ENCODE measurements around the gene AMHR2.
A peak's percentile ranks its signal among the peaks of the same experiment; 100 is the strongest.
"Not testable (repeated sequence)": the region's sequence is repeated elsewhere in the genome, so short reads cannot be mapped to it uniquely, and the experiment has no call there.

DNA sequence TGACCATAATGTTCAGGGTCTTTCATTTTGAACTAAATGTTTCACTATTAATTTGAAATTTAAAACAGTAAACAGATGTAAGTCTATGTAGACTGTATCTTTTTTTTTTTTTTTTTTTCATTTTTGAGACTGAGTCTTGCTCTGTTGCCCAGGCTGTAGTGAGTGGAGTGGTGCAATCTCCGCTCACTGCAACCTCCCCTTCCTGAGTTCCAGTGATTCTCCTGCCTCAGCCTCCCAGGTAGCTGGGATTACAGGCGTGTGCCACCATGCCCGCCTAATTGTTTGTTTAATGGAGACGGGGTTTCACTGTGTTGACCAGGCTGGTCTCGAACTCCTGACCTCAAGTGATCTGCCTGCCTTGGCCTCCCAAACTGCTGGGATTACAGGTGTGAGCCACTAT lies 37.3 kb upstream of the AMHR2 start:
- TF ChIP-seq, protein P1, sequence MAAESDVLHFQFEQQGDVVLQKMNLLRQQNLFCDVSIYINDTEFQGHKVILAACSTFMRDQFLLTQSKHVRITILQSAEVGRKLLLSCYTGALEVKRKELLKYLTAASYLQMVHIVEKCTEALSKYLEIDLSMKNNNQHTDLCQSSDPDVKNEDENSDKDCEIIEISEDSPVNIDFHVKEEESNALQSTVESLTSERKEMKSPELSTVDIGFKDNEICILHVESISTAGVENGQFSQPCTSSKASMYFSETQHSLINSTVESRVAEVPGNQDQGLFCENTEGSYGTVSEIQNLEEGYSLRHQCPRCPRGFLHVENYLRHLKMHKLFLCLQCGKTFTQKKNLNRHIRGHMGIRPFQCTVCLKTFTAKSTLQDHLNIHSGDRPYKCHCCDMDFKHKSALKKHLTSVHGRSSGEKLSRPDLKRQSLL (tag by site-specific recombination; IDR thresholded peaks at IDR 0.05) = not testable (repeated sequence)
- TF ChIP-seq, protein P2, sequence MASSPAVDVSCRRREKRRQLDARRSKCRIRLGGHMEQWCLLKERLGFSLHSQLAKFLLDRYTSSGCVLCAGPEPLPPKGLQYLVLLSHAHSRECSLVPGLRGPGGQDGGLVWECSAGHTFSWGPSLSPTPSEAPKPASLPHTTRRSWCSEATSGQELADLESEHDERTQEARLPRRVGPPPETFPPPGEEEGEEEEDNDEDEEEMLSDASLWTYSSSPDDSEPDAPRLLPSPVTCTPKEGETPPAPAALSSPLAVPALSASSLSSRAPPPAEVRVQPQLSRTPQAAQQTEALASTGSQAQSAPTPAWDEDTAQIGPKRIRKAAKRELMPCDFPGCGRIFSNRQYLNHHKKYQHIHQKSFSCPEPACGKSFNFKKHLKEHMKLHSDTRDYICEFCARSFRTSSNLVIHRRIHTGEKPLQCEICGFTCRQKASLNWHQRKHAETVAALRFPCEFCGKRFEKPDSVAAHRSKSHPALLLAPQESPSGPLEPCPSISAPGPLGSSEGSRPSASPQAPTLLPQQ (tag by site-specific recombination; IDR thresholded peaks at IDR 0.05) = peak; percentile 31
- TF ChIP-seq ZNF48 (tag by site-specific recombination; IDR thresholded peaks at IDR 0.05); ZNF24 (tag by site-specific recombination; IDR thresholded peaks at IDR 0.05); ZNF530 (tag by site-specific recombination; IDR thresholded peaks at IDR 0.05; ENCODE audit: low read depth); ZNF560 (tag by site-specific recombination; IDR thresholded peaks at IDR 0.05; ENCODE audit: borderline replicate concordance); ZBTB21 (tag by site-specific recombination; IDR thresholded peaks at IDR 0.05); ZNF23 (tag by site-specific recombination; IDR thresholded peaks at IDR 0.05; ENCODE audit: borderline replicate concordance); TCF7L2 (IDR thresholded peaks at IDR 0.05; ENCODE audit: borderline replicate concordance, low read depth, low read length); ZNF501 (tag by site-specific recombination; IDR thresholded peaks at IDR 0.05): not testable (repeated sequence)
- TF ChIP-seq, protein P3, sequence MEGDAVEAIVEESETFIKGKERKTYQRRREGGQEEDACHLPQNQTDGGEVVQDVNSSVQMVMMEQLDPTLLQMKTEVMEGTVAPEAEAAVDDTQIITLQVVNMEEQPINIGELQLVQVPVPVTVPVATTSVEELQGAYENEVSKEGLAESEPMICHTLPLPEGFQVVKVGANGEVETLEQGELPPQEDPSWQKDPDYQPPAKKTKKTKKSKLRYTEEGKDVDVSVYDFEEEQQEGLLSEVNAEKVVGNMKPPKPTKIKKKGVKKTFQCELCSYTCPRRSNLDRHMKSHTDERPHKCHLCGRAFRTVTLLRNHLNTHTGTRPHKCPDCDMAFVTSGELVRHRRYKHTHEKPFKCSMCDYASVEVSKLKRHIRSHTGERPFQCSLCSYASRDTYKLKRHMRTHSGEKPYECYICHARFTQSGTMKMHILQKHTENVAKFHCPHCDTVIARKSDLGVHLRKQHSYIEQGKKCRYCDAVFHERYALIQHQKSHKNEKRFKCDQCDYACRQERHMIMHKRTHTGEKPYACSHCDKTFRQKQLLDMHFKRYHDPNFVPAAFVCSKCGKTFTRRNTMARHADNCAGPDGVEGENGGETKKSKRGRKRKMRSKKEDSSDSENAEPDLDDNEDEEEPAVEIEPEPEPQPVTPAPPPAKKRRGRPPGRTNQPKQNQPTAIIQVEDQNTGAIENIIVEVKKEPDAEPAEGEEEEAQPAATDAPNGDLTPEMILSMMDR (tag by site-specific recombination; IDR thresholded peaks at IDR 0.05) = not testable (repeated sequence)
- TF ChIP-seq, protein P4, sequence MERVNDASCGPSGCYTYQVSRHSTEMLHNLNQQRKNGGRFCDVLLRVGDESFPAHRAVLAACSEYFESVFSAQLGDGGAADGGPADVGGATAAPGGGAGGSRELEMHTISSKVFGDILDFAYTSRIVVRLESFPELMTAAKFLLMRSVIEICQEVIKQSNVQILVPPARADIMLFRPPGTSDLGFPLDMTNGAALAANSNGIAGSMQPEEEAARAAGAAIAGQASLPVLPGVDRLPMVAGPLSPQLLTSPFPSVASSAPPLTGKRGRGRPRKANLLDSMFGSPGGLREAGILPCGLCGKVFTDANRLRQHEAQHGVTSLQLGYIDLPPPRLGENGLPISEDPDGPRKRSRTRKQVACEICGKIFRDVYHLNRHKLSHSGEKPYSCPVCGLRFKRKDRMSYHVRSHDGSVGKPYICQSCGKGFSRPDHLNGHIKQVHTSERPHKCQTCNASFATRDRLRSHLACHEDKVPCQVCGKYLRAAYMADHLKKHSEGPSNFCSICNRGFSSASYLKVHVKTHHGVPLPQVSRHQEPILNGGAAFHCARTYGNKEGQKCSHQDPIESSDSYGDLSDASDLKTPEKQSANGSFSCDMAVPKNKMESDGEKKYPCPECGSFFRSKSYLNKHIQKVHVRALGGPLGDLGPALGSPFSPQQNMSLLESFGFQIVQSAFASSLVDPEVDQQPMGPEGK (tag by site-specific recombination; IDR thresholded peaks at IDR 0.05) = not testable (repeated sequence)
- TF ChIP-seq, protein P5, sequence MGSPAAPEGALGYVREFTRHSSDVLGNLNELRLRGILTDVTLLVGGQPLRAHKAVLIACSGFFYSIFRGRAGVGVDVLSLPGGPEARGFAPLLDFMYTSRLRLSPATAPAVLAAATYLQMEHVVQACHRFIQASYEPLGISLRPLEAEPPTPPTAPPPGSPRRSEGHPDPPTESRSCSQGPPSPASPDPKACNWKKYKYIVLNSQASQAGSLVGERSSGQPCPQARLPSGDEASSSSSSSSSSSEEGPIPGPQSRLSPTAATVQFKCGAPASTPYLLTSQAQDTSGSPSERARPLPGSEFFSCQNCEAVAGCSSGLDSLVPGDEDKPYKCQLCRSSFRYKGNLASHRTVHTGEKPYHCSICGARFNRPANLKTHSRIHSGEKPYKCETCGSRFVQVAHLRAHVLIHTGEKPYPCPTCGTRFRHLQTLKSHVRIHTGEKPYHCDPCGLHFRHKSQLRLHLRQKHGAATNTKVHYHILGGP (tag by site-specific recombination; IDR thresholded peaks at IDR 0.05) = not testable (repeated sequence)
- TF ChIP-seq, protein P6, sequence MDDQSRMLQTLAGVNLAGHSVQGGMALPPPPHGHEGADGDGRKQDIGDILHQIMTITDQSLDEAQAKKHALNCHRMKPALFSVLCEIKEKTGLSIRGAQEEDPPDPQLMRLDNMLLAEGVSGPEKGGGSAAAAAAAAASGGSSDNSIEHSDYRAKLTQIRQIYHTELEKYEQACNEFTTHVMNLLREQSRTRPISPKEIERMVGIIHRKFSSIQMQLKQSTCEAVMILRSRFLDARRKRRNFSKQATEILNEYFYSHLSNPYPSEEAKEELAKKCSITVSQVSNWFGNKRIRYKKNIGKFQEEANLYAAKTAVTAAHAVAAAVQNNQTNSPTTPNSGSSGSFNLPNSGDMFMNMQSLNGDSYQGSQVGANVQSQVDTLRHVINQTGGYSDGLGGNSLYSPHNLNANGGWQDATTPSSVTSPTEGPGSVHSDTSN (CRISPR knock-in tag; IDR thresholded peaks at IDR 0.05) = not testable (repeated sequence)

Data from HEK293 (cell line).